NCI-H524 (cell line): Measurements from ENCODE around the gene SLC40A1.

Source experiments
- DNase-seq, 2 experiments: peaks; one replicate each; lab custom pipeline; 2025; lab: John Stamatoyannopoulos, UW

The SLC40A1 gene

GRCh38 chr2:189569295-189569910 is 11.2 kb downstream of the SLC40A1 start:
- no peak for DNase-seq

GRCh38 chr2:189566046-189566445 is 14.5 kb downstream of the SLC40A1 start:
- no peak for DNase-seq

DNA sequence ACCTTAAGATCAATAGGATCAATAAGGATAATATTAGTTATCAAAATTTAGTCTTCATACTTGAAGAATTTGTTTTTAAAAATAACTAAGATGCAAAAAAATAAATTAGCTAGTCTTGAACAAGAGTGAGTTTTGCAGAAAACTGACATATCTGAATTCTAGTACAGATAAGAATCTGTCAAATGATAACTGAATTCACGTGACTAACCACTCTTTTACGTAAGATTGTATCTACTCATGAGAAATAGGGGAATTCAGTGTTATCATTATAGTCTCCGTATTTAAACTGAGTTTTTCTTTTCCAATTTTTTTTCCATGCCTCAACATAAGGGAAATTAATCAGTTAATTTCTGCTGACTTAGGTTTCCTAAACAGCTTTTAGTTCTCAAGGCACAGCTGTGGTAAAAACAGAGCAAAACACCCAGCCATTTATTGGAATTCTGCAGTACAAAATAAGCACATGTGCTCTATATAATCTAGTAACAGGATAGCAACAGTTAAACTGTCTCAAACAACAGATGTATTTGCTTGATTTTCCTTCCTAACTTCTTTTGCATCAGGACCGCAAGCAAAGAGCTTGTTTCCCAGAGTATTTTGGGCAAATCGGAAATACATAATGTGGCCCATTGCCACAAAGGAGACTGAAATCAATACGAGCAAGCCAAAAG is 19.1 kb downstream of the SLC40A1 start:
- no peak for DNase-seq

GRCh38 chr2:189560273-189560586 is 20.4 kb downstream of the SLC40A1 start:
- DNase-seq: no peak

DNA sequence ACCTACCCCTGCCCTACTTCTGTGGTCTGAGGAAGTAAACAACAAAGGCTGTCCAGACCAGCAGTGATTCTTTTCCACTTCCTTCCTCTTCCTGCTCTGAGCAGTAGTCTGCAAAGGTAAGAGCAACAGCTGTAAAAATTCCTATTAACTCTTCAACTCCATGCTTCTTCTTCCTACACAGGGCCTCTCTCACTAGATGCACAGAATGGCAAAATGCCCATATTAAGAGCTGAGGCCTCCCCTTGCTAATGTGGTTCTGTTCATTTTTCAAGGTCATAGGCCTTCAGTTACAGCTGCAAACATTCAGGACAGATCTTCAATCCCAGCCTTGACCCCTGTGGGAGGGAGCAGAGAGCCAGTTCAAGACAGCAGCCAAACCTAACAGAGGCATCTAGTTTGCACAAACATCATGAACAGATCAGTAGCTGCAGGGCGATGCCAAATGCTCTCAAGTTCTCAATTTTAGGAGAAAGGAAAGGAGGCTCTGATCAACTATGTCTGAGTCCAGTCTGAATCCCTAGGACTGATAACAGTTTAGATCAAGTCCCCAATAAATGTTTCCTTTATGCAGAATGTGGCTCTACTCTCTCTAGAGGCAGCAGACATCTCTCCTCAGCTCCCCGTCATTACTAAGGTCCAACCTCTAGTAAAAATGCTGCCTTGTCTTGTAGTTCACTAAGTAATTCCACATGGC is 20.9 kb downstream of the SLC40A1 start:
- DNase-seq: no peak

GRCh38 chr2:189558516-189559272 is 21.9 kb downstream of the SLC40A1 start:
- DNase-seq: no peak

- DNase-seq: no peak
Measured at GRCh38 chr2:189557373-189557772, 23.2 kb downstream of the SLC40A1 start.

- no peak for DNase-seq
Measured at GRCh38 chr2:189556526-189556925, 24.1 kb downstream of the SLC40A1 start.

- DNase-seq: no peak
Measured at GRCh38 chr2:189555232-189555631, 25.4 kb downstream of the SLC40A1 start.

DNA sequence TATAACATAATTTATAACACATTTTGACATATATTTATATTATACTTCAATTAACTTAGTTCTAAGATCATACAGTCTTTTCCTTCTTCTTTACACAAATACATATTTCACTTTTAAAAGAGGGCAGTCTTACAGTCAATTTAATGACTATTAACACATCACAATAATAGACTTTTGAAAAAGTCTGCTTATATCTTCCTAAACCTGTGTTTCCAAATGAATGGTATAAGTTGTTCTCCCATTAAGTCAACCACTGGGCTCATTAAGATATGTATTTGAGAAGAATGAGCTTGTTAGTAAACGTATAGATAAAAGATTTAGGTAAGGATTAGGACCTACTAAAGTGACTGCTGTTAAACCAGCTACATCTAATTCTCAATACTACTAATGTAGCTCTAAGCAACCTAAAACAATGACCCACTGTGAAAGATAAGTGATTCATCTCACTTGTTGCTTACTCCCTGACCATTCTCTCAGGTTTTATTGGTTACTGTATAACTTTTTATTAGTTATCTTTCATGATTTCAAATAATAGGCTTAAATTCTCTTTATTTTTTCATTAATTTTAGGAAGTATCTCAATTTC is 27.0 kb downstream of the SLC40A1 start:
- no peak for DNase-seq

DNA sequence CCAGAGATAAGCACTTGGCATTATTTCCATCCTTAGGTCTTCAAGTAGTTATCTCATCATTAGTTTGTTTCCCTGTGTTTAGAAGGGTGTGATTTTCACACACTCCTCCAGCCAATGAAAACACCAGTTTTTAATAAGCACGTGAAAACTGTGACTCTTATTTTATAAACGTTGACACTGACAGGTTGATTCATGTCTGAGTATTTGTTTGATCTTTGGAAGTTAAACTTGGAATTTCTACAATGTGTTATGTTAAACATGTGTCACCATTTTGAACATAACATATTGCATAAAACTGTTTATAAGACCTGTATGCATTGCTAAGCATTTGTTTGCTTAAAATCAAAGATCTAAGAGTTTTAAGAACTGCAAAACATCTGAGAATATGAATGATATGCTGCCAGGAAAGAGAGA is 27.6 kb downstream of the SLC40A1 start:
- no peak for DNase-seq

- no peak for DNase-seq
Measured at GRCh38 chr2:189552334-189552990, 28.1 kb downstream of the SLC40A1 start.

- no peak for DNase-seq
Measured at GRCh38 chr2:189551808-189552207, 28.8 kb downstream of the SLC40A1 start.

DNA sequence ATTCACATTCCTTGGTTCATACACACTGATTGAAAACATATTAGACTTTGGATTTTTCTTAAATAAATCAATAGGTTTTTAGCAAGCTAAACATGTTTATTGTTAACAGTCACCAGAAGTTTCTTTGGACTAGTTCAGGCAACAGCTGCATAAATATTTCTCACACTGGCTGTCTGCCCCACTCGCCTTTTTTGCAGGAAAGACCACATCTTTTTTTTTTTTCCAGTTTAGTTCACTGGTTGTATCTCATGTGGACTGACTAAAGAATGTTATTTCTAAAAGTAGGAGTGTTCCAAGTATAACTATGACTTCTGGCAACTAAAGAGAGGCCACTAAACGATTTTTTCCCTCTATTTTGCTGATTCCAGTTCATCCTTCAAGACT is 31.1 kb downstream of the SLC40A1 start:
- no peak for DNase-seq

DNA sequence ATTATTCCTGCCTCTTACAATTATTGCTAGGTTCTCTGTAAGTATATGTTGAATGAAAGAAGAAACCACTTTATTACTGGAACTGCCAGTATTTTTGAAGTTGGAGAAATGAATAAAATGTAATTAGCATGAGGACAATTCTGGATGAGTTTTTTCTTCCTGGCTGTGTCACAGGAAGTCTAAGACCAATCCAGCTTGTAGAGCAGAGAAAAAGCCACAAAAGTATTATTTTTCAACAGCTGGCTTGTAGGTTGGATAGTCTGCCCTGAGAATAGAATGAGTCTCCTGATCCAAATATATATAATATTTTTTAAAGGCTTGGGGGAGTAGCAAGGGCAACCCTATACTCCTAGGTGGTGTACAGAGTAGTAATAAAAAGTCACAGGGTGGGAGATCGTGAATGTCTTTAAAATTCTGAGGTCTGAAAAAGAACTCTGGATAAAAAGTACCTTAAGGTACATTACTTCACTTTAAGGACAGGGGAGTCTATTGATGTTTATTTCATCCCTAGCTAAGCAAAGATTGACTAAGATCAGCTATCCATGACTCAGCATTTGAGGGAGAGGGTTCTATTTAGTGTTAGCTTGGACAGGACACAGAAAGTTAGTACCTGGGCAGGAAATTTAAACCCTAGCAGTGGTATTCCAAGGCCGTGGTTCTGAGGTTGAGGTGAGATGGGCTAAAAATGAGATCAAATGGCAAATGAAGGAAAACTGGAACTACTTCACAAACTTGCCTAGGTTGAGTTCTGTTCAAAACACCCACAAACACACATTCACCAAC is 31.7 kb downstream of the SLC40A1 start:
- DNase-seq: no peak

- no peak for DNase-seq
Measured at GRCh38 chr2:189545418-189545817, 35.2 kb downstream of the SLC40A1 start.

DNA sequence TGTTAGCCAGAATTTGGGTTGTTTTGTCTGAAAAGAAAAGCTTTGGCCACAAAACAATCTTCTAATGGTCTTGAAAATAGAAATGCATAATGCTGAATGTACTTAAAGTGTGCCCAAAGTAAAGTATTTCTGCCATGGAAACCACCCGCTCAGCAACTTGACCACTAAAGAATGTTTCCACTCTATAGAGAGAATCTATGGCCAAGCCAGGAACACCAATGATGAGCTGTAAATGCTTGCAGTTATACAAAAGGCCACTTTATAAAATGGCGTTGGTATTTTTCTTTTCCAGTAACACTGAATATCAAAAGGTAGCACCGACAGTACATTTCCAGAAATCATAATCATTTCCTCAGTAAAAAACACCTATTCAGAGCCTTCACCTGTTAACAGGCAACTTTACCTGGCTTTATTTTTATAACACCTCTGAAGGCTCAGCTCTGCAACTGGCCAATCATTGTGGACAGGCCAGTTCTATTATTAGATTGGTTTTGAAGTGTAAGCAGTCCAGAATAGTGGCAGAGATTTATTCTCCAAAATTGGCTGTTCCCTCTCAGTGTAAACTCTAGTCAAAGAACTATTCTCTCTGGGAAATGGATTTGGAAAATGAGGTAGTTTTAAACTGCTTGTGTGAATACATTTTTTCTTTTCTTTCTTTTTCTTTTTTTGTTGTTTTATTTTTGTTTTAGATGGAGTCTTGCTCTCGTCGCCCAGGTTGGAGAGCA is 36.1 kb downstream of the SLC40A1 start:
- no peak for DNase-seq

- no peak for DNase-seq
Measured at GRCh38 chr2:189543367-189543766, 37.2 kb downstream of the SLC40A1 start.

GRCh38 chr2:189542145-189542882 is 38.3 kb downstream of the SLC40A1 start:
- DNase-seq: no peak

DNA sequence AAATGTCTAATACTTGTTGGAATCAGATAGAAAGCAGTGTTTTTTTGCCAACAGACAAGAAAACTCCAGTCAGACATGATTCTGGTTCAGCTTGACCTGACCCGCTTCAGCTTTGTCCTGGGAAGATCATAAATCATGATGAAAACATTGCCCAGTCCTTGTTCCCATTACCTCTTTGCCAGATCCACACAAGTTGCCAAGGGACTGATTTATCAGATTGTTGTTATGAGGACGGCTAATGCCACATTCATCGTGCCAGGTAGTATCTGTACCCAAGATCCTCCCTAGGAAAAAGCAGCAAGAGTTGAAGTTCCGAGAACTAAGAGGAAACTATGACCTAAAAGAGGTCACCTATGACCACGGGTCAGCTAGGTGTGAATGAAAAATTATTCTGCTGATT is 39.0 kb downstream of the SLC40A1 start:
- no peak for DNase-seq
